Measurements from ENCODE around the gene STBD1.

STBD1 gene

GRCh38 chr4:76272582-76272981 is 34.0 kb upstream of the STBD1 start:
- no peaks in the 10 kb centered on the region for H3K36me3 ChIP-seq (replicated peaks)
- H3K4me3 ChIP-seq (ENCODE audit: low read depth, low read length) = no peak overlapping the region
- in situ Hi-C loops (cut with HindIII; ENCODE audit: low pct_ligation_motif_present, low sequenced_read_pairs) = no loop called here
- peaks cover 3% of the 10 kb centered on the region for H3K27me3 ChIP-seq (replicated peaks)
- DNase-seq = no peak
- no peak for TF ChIP-seq CTCF (IDR thresholded peaks at IDR 0.05; ENCODE audit: low read depth, low read length, missing control alignments)
- H3K27ac ChIP-seq = no peak overlapping the region

- DNase-seq = no peak
- no peak overlapping the region for H3K27ac ChIP-seq
- H3K36me3 ChIP-seq (replicated peaks) = no peaks in the 10 kb centered on the region
- no peak for TF ChIP-seq CTCF (IDR thresholded peaks at IDR 0.05; ENCODE audit: low read depth, low read length, missing control alignments)
- in situ Hi-C loops (cut with HindIII; ENCODE audit: low pct_ligation_motif_present, low sequenced_read_pairs) = no loop called here
- H3K27me3 ChIP-seq (replicated peaks) = peaks cover 3% of the 10 kb centered on the region
- no peak overlapping the region for H3K4me3 ChIP-seq (ENCODE audit: low read depth, low read length)
Observed at GRCh38 chr4:76272999-76273398, 33.5 kb upstream of the STBD1 start.

GRCh38 chr4:76275486-76276124 is 30.9 kb upstream of the STBD1 start:
- H3K27me3 ChIP-seq (replicated peaks) = peaks cover 3% of the 10 kb centered on the region

GRCh38 chr4:76276813-76277212 is 29.7 kb upstream of the STBD1 start:
- no peak overlapping the region for H3K4me3 ChIP-seq (ENCODE audit: low read depth, low read length)
- in situ Hi-C loops (cut with HindIII; ENCODE audit: low pct_ligation_motif_present, low sequenced_read_pairs) = no loop called here
- H3K27me3 ChIP-seq (replicated peaks) = no peaks in the 10 kb centered on the region
- no peak overlapping the region for H3K27ac ChIP-seq
- H3K36me3 ChIP-seq (replicated peaks) = no peaks in the 10 kb centered on the region
- no peak for DNase-seq
- TF ChIP-seq CTCF (IDR thresholded peaks at IDR 0.05; ENCODE audit: low read depth, low read length, missing control alignments) = no peak

More at GRCh38 chr4:76275486-76276124, 30.9 kb upstream of the STBD1 start:
- DNase-seq = no peak
- in situ Hi-C loops (cut with HindIII; ENCODE audit: low pct_ligation_motif_present, low sequenced_read_pairs) = no loop called here
- no peak overlapping the region for H3K27ac ChIP-seq
- no peak overlapping the region for H3K4me3 ChIP-seq (ENCODE audit: low read depth, low read length)
- no peak for TF ChIP-seq CTCF (IDR thresholded peaks at IDR 0.05; ENCODE audit: low read depth, low read length, missing control alignments)
- no peaks in the 10 kb centered on the region for H3K36me3 ChIP-seq (replicated peaks)

- DNase-seq = no peak
- in situ Hi-C loops (cut with HindIII; ENCODE audit: low pct_ligation_motif_present, low sequenced_read_pairs) = no loop called here
- no peak overlapping the region for H3K4me3 ChIP-seq (ENCODE audit: low read depth, low read length)
- H3K27me3 ChIP-seq (replicated peaks) = no peaks in the 10 kb centered on the region
- no peak for TF ChIP-seq CTCF (IDR thresholded peaks at IDR 0.05; ENCODE audit: low read depth, low read length, missing control alignments)
- H3K36me3 ChIP-seq (replicated peaks) = no peaks in the 10 kb centered on the region
- H3K27ac ChIP-seq = no peak overlapping the region
Observed at GRCh38 chr4:76277667-76278066, 28.9 kb upstream of the STBD1 start.

GRCh38 chr4:76278583-76278982 is 27.9 kb upstream of the STBD1 start:
- H3K27me3 ChIP-seq (replicated peaks) = no peaks in the 10 kb centered on the region
- TF ChIP-seq CTCF (IDR thresholded peaks at IDR 0.05; ENCODE audit: low read depth, low read length, missing control alignments) = no peak

More at GRCh38 chr4:76278583-76278982, 27.9 kb upstream of the STBD1 start:
- DNase-seq = no peak
- H3K36me3 ChIP-seq (replicated peaks) = no peaks in the 10 kb centered on the region
- H3K27ac ChIP-seq = no peak overlapping the region
- no peak overlapping the region for H3K4me3 ChIP-seq (ENCODE audit: low read depth, low read length)
- in situ Hi-C loops (cut with HindIII; ENCODE audit: low pct_ligation_motif_present, low sequenced_read_pairs) = no loop called here

Data from brain microvascular endothelial cell (primary cell).